ENCODE results near the gene SAMMSON. TPM values are rescaled to one million over a fixed set of nuclear protein-coding genes. Genes with fewer than 3 reads are reported as not detected.
A peak's percentile ranks its signal among the peaks of the same experiment; 100 is the strongest.

Gene SAMMSON
- polyA plus RNA-seq, 3 donors: not detected

DNA sequence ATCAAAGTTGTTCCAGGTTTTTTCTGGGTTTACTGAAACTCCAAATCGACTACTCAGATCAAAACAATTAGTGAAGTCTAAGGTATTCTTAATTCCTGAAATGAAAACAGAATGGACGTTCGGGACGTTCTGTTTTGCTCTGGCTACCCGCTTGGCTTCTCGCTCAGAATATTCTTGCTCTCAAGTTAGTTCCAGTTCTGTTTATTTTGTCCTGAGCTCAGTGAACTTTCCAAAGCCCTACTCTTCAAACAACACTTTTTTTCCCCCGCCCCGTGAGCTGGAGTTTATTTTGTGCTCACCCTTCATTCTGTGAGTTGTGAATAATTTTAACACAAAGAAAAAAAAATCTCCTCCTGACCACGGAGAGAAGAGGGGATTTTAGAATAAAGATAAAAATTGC, 72.6 kb downstream of the SAMMSON start:
- Histone ChIP-seq H3K9ac (ENCODE audit: insufficient read depth, low read length, poor library complexity, severe bottlenecking) (no peak overlapping the region), H3K4me3 (replicated peaks in 1 of 3; ENCODE audit: low read depth in 2 of 3, low read length in 3 of 3) (no peak overlapping the region), H2AFZ (ENCODE audit: insufficient read depth, low read depth, low read length, poor library complexity, severe bottlenecking) (no peak overlapping the region), H3K36me3 (replicated peaks in 1 of 2; ENCODE audit: control insufficient read depth in 1 of 2, insufficient read depth in 2 of 2, low read length in 2 of 2) (no peaks in the 10 kb centered on the region), H3K79me2 (ENCODE audit: insufficient read depth, low read length) (no peaks in the 10 kb centered on the region), H3K27ac (ENCODE audit: low read depth in 1 of 2, low read length in 2 of 2) (no peak overlapping the region), H3K4me1 (ENCODE audit: control insufficient read depth in 1 of 2, insufficient read depth in 2 of 2, low read length in 2 of 2) (no peaks in the 10 kb centered on the region), H3K9me3 (replicated peaks in 1 of 2; ENCODE audit: control insufficient read depth in 1 of 2, insufficient read depth in 1 of 2, low read length in 2 of 2) (no peaks in the 10 kb centered on the region), H3K27me3 (ENCODE audit: control insufficient read depth in 2 of 2, insufficient read depth in 2 of 2, low read length in 2 of 2) (peaks cover 48 to 74% of the 10 kb centered on the region in 2 donors), H4K20me1 (ENCODE audit: insufficient read depth, low read length) (no peaks in the 10 kb centered on the region), H3K4me2 (replicated peaks; ENCODE audit: extremely low read depth, low read length, poor library complexity, severe bottlenecking) (no peak overlapping the region)
- no CpG with 5 or more reads among the region's 9 CpGs for WGBS (ENCODE audit: insufficient coverage)
- Mint-ChIP-seq H3K27me3 (ENCODE audit: low read depth in 3 of 3) (peaks cover 28 to 64% (median 35%) of the 10 kb centered on the region in 3 donors), H3K36me3 (no peaks in the 10 kb centered on the region), H3K4me1 (peaks cover 3% of the 10 kb centered on the region), H3K27ac (no peak overlapping the region), H3K4me3 (peak overlapping the region in 1 of 2 donors; percentile 36), H3K9me3 (peaks cover 0 to 4% (median 0%) of the 10 kb centered on the region in 7 donors)
- TF ChIP-seq CTCF (IDR thresholded peaks at IDR 0.05): no peak
- intact Hi-C loops (cut with micrococcal nuclease): no loop called here
- no peak for DNase-seq

DNA sequence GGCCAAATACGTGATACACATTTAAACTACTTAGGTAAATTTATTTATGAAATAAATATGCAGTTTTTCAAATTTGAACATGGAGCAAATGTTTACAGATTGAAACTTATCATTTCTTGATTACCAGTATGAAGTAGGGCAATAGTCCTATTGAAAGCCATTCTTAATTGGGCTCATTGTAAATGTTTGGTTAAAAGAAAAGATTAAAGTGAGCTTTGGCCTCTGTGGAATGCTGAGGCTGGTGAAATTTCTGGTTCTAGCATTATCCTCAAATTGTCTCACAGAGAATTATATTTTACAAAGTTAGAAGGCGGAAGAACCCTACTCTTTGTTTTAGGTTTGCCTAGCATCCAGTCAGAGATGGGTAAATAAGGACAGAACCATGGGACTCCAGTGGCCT, 73.2 kb downstream of the SAMMSON start:
- WGBS (ENCODE audit: insufficient coverage): no CpG with 5 or more reads among the region's 2 CpGs

More for the DNA sequence above, 73.2 kb downstream of the SAMMSON start:
- Histone ChIP-seq H3K4me1 (ENCODE audit: control insufficient read depth in 1 of 2, insufficient read depth in 2 of 2, low read length in 2 of 2) (no peaks in the 10 kb centered on the region), H2AFZ (ENCODE audit: insufficient read depth, low read depth, low read length, poor library complexity, severe bottlenecking) (no peak overlapping the region), H3K27ac (ENCODE audit: low read depth in 1 of 2, low read length in 2 of 2) (no peak overlapping the region), H3K4me2 (replicated peaks; ENCODE audit: extremely low read depth, low read length, poor library complexity, severe bottlenecking) (no peak overlapping the region), H3K27me3 (ENCODE audit: control insufficient read depth in 2 of 2, insufficient read depth in 2 of 2, low read length in 2 of 2) (peaks cover 42 to 70% of the 10 kb centered on the region in 2 donors), H3K9me3 (replicated peaks in 1 of 2; ENCODE audit: control insufficient read depth in 1 of 2, insufficient read depth in 1 of 2, low read length in 2 of 2) (no peaks in the 10 kb centered on the region), H3K4me3 (replicated peaks in 1 of 3; ENCODE audit: low read depth in 2 of 3, low read length in 3 of 3) (no peak overlapping the region), H3K79me2 (ENCODE audit: insufficient read depth, low read length) (no peaks in the 10 kb centered on the region), H4K20me1 (ENCODE audit: insufficient read depth, low read length) (no peaks in the 10 kb centered on the region), H3K9ac (ENCODE audit: insufficient read depth, low read length, poor library complexity, severe bottlenecking) (no peak overlapping the region), H3K36me3 (replicated peaks in 1 of 2; ENCODE audit: control insufficient read depth in 1 of 2, insufficient read depth in 2 of 2, low read length in 2 of 2) (no peaks in the 10 kb centered on the region)
- Mint-ChIP-seq H3K4me3 (no peak overlapping the region), H3K27me3 (ENCODE audit: low read depth in 3 of 3) (peaks cover 28 to 63% (median 35%) of the 10 kb centered on the region in 3 donors), H3K27ac (no peak overlapping the region), H3K36me3 (no peaks in the 10 kb centered on the region), H3K4me1 (peaks cover 3% of the 10 kb centered on the region), H3K9me3 (peaks cover 0 to 4% (median 0%) of the 10 kb centered on the region in 7 donors)
- no peak for DNase-seq
- TF ChIP-seq CTCF (IDR thresholded peaks at IDR 0.05): no peak
- intact Hi-C loops (cut with micrococcal nuclease): no loop called here
